SH-SY5Y (cell line): ENCODE results near the gene PTCRA.

Experiments
- GATA2 ChIP-seq: IDR thresholded peaks from 2 replicates; pipeline ENCODE4 v1.6.1; 2011; ENCODE audit warnings: mild to moderate bottlenecking, low read depth, low read length
- GATA3 ChIP-seq: IDR thresholded peaks from 2 replicates; pipeline ENCODE4 v1.6.1; 2011; ENCODE audit warnings: low read depth, mild to moderate bottlenecking, low read length, moderate library complexity

GRCh38 chr6:42971746-42972327 is 56.0 kb downstream of the PTCRA start:
- TF ChIP-seq GATA2 = no peak
- TF ChIP-seq GATA3 = no peak
